ENCODE results near the gene XRCC1.

DNA sequence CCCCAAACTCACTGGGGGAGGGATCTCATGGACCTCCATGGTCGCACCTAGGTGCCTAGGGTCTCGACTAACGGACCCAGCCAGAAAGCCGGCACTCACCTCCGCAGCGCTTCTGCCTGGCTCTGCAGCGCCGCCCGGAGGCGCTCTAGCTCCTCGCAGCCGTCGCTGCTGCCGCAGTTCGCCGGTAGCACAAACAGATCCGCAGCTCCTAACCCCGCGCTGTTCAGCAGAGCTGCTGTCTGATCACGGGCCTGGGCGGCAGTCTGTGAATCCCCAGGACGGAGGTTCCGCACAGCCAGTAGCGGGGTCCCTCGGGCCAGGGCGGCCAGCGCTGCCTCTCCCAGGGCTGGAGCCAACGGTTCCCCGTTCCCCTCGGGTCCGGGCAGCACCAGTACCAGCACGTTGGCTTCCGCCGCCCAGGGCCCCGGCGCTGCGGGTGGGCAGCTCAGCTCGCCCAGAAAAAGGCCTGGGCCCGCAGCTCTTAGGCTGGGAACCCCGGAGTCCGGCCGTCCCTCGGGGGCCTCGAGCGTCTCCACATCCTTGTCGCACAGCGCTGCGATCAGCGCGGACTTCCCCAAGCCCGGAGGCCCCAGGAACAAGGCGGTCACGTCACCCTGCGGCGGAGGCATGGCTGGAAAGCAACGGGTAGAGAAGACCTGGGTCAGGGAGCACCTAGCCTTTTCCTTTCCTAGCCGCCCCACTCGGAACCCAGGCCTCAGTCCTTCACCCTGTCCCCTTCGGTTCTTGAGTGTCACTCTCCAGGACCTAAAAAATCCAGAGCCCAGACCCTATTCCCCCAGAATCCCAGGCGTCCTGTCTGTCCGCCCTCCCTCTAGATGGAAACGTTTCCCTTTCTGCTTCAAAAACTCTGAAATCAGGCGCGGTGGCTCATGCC is 19.6 kb upstream of the XRCC1 start:
- TF ChIP-seq TBL1XR1 (IDR thresholded peaks at IDR 0.05; ENCODE audit: low read depth, low read length), result no peak
- TF ChIP-seq, protein P1, sequence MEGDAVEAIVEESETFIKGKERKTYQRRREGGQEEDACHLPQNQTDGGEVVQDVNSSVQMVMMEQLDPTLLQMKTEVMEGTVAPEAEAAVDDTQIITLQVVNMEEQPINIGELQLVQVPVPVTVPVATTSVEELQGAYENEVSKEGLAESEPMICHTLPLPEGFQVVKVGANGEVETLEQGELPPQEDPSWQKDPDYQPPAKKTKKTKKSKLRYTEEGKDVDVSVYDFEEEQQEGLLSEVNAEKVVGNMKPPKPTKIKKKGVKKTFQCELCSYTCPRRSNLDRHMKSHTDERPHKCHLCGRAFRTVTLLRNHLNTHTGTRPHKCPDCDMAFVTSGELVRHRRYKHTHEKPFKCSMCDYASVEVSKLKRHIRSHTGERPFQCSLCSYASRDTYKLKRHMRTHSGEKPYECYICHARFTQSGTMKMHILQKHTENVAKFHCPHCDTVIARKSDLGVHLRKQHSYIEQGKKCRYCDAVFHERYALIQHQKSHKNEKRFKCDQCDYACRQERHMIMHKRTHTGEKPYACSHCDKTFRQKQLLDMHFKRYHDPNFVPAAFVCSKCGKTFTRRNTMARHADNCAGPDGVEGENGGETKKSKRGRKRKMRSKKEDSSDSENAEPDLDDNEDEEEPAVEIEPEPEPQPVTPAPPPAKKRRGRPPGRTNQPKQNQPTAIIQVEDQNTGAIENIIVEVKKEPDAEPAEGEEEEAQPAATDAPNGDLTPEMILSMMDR (IDR thresholded peaks at IDR 0.05 in 2 of 3, conservative IDR thresholded peaks at IDR 0.05 in 1 of 3; ENCODE audit: control insufficient read depth in 2 of 3, extremely low read depth in 1 of 3, insufficient read depth in 1 of 3, low read depth in 3 of 3, low read length in 3 of 3), result peak; percentile 90 to 94 (median 94)
- TF ChIP-seq ASH2L (IDR thresholded peaks at IDR 0.05; ENCODE audit: borderline replicate concordance, low read depth), result no peak
- no peak for TF ChIP-seq CHD2 (IDR thresholded peaks at IDR 0.05; ENCODE audit: borderline replicate concordance, low read depth, low read length)
- TF ChIP-seq ZNF274 (IDR thresholded peaks at IDR 0.05; ENCODE audit: insufficient read depth, insufficient read length), result no peak
- TF ChIP-seq NFYA (IDR thresholded peaks at IDR 0.05; ENCODE audit: borderline replicate concordance, low read depth, low read length), result no peak
- TF ChIP-seq MTA3 (IDR thresholded peaks at IDR 0.05; ENCODE audit: borderline replicate concordance, low read length), result no peak
- TF ChIP-seq YY1 (IDR thresholded peaks at IDR 0.05; ENCODE audit: low read depth, low read length), result peak; percentile 70; the same call in 1 of the 2 replicates
- no peak for TF ChIP-seq SP1 (IDR thresholded peaks at IDR 0.05; ENCODE audit: low read depth, low read length)
- no peak for TF ChIP-seq EZH2 (IDR thresholded peaks at IDR 0.05; ENCODE audit: borderline replicate concordance, control insufficient read depth, low read depth, low read length)

Measured in GM12878 (cell line).